ENCODE measurements around the gene DEFB110.

DEFB110 gene

GRCh38 chr6:50030777-50031562 lies 9.2 kb upstream of the DEFB110 start:
- Histone ChIP-seq H3K27ac (no peak overlapping the region), H3K27me3 (no peaks in the 10 kb centered on the region), H3K4me3 (no peak overlapping the region), H3K9me3 (peaks cover 0 to 5% (median 0%) of the 10 kb centered on the region in 3 donors), H3K36me3 (no peaks in the 10 kb centered on the region), H3K4me1 (no peaks in the 10 kb centered on the region)
- intact Hi-C loops (cut with DNase I; ENCODE audit: low total_unique reads) = no loop called here
- no peak for DNase-seq
- TF ChIP-seq, protein P1, sequence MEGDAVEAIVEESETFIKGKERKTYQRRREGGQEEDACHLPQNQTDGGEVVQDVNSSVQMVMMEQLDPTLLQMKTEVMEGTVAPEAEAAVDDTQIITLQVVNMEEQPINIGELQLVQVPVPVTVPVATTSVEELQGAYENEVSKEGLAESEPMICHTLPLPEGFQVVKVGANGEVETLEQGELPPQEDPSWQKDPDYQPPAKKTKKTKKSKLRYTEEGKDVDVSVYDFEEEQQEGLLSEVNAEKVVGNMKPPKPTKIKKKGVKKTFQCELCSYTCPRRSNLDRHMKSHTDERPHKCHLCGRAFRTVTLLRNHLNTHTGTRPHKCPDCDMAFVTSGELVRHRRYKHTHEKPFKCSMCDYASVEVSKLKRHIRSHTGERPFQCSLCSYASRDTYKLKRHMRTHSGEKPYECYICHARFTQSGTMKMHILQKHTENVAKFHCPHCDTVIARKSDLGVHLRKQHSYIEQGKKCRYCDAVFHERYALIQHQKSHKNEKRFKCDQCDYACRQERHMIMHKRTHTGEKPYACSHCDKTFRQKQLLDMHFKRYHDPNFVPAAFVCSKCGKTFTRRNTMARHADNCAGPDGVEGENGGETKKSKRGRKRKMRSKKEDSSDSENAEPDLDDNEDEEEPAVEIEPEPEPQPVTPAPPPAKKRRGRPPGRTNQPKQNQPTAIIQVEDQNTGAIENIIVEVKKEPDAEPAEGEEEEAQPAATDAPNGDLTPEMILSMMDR (IDR thresholded peaks at IDR 0.05) = no peak

DNA sequence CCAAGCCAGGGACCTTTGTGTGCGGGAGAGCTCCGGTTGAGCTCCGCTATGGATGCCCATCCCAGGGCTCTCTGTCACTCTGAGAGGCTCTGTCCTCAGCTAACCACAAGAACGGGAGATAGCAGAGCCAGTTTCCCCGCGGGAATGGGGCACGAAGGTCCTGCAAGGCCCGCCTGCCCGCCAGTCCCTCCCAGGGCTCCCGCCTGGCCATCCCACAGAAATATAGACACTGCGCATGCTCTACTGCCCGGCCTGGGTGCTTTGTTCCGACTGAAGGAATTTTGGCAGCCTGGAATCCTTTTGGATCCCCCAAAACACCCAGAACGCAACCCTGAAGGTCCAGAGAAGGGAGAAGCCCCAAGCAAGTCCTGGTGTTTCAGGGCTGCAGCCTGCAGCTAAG lies 8.6 kb upstream of the DEFB110 start:
- no peaks in the 10 kb centered on the region for H3K27me3 ChIP-seq
- intact Hi-C loops (cut with DNase I; ENCODE audit: low total_unique reads) = no loop called here
- H3K4me3 ChIP-seq = no peak overlapping the region
- no peak overlapping the region for H3K27ac ChIP-seq
- no peaks in the 10 kb centered on the region for H3K36me3 ChIP-seq
- TF ChIP-seq, protein P1 (IDR thresholded peaks at IDR 0.05) = no peak
- peaks cover 0 to 5% (median 0%) of the 10 kb centered on the region in 3 donors for H3K9me3 ChIP-seq
- H3K4me1 ChIP-seq = no peaks in the 10 kb centered on the region
- no peak for DNase-seq

DNA sequence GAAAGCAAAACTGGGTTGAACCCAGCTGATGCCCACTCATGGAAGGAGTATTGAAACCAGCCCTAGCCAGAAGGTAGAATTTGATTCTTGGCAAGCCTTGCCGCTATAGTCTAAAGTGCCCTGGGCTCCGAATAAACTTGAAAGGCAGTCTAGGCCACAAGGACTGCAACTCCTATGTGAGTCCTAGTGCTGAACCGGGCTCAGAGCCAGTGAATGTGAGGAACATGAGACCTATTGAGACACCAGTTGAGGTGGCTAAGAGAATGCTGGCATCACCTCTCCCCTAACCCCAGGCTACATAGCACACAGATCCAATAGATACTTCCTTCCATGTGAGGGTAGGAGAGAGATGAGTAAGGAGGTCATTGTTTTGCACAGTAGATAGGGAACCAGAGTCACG lies 3.5 kb upstream of the DEFB110 start:
- no peaks in the 10 kb centered on the region for H3K36me3 ChIP-seq
- intact Hi-C loops (cut with DNase I; ENCODE audit: low total_unique reads) = no loop called here
- TF ChIP-seq, protein P1 (IDR thresholded peaks at IDR 0.05) = no peak
- H3K4me3 ChIP-seq = no peak overlapping the region
- peaks cover 0 to under 1% (median 0%) of the 10 kb centered on the region in 3 donors for H3K9me3 ChIP-seq
- no peak for DNase-seq
- no peaks in the 10 kb centered on the region for H3K4me1 ChIP-seq
- no peaks in the 10 kb centered on the region for H3K27me3 ChIP-seq
- H3K27ac ChIP-seq = no peak overlapping the region

DNA sequence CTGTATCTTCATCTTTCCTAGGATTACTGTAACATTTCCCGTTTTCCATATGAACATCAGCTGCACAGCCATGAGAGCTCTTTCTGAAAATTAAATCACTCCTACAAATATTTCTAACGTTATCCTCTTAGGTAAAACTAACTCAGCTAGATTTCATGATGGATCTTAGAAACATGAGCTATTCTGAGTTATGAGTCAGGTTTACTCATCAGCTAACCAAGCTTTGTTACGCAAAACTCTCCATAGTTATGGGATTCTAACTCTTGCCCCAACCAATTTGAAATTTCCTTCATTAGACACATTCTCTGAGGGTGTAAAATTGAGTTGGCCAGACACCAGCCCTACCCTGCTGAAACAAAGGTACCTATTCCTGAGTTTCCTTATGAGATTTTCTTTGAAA lies 14.0 kb downstream of the DEFB110 start:
- H3K27ac ChIP-seq = no peak overlapping the region
- H3K9me3 ChIP-seq = no peaks in the 10 kb centered on the region
- no peak overlapping the region for H3K4me3 ChIP-seq
- no peak for DNase-seq
- H3K36me3 ChIP-seq = no peaks in the 10 kb centered on the region
- no peaks in the 10 kb centered on the region for H3K27me3 ChIP-seq
- TF ChIP-seq, protein P1 (IDR thresholded peaks at IDR 0.05) = no peak
- intact Hi-C loops (cut with DNase I; ENCODE audit: low total_unique reads) = no loop called here
- no peaks in the 10 kb centered on the region for H3K4me1 ChIP-seq

DNA sequence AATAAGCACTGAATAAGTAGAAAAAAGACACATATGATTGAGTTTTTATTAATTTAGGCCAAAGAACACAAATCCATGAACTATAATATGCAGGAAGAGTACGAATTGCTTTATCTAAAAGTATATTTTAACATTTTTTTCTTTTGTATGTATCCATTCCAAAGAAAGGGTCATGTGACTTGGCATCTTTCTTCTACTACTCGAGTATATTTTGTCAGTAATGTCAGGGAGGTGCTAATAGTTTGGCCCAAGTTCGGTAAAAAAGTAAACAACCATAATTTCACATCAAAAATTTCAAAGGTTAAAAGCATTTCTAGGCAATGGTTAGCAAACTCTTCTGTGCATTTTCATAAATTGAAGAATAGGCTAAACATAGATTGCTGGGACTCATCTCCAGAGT lies 18.7 kb downstream of the DEFB110 start:
- intact Hi-C loops (cut with DNase I; ENCODE audit: low total_unique reads) = no loop called here
- no peak for DNase-seq
- no peak overlapping the region for H3K27ac ChIP-seq
- H3K4me1 ChIP-seq = no peaks in the 10 kb centered on the region
- no peaks in the 10 kb centered on the region for H3K27me3 ChIP-seq
- no peak overlapping the region for H3K4me3 ChIP-seq
- no peaks in the 10 kb centered on the region for H3K9me3 ChIP-seq
- TF ChIP-seq, protein P1 (IDR thresholded peaks at IDR 0.05) = no peak
- H3K36me3 ChIP-seq = no peaks in the 10 kb centered on the region

Measured in tibial artery (tissue), 4 donors.